Measurements from ENCODE around the gene PRR11. TPM values are rescaled to one million over a fixed set of nuclear protein-coding genes. Genes with fewer than 3 reads are reported as not detected.

The PRR11 gene
- total and polyA plus RNA-seq, 11 donors: 0.15 to 11.4 (median 1.0) TPM

GRCh38 chr17:59115474-59115873 lies 40.1 kb upstream of the PRR11 start:
- DNase-seq (no peak), ATAC-seq (no peak)
- 88 to 92% (median 92%) methylated on average over 9 of the region's 9 CpGs for WGBS, 4 donors
- H3K4me1 ChIP-seq: no peaks in the 10 kb centered on the region
- H3K27me3 ChIP-seq: no peaks in the 10 kb centered on the region
- intact Hi-C loops (cut with DNase I): no loop called here
- peaks cover 0 to 66% (median 52%) of the 10 kb centered on the region in 9 donors for H3K36me3 ChIP-seq
- H3K4me3 ChIP-seq: no peak overlapping the region
- no peak for TF ChIP-seq CTCF (IDR thresholded peaks at IDR 0.05)
- TF ChIP-seq POLR2A (IDR thresholded peaks at IDR 0.05): no peak
- H3K27ac ChIP-seq: no peak overlapping the region
- no peaks in the 10 kb centered on the region for H3K9me3 ChIP-seq

GRCh38 chr17:59121901-59122480 lies 33.6 kb upstream of the PRR11 start:
- peaks cover 0 to 49% (median 40%) of the 10 kb centered on the region in 9 donors for H3K36me3 ChIP-seq
- no peaks in the 10 kb centered on the region for H3K4me1 ChIP-seq
- WGBS, 4 donors: 94 to 100% (median 97%) methylated on average over 9 of the region's 9 CpGs
- no peaks in the 10 kb centered on the region for H3K9me3 ChIP-seq
- intact Hi-C loops (cut with DNase I): no loop called here
- TF ChIP-seq POLR2A (IDR thresholded peaks at IDR 0.05) (no peak), CTCF (IDR thresholded peaks at IDR 0.05) (no peak)
- ATAC-seq (no peak), DNase-seq (no peak)
- H3K4me3 ChIP-seq: no peak overlapping the region
- no peaks in the 10 kb centered on the region for H3K27me3 ChIP-seq
- H3K27ac ChIP-seq: no peak overlapping the region

GRCh38 chr17:59124665-59125064 lies 30.9 kb upstream of the PRR11 start:
- H3K36me3 ChIP-seq: peaks cover 0 to 44% (median 31%) of the 10 kb centered on the region in 9 donors
- no peak for TF ChIP-seq CTCF (IDR thresholded peaks at IDR 0.05)
- TF ChIP-seq POLR2A (IDR thresholded peaks at IDR 0.05): no peak
- no peaks in the 10 kb centered on the region for H3K27me3 ChIP-seq
- intact Hi-C loops (cut with DNase I): no loop called here
- no peaks in the 10 kb centered on the region for H3K4me1 ChIP-seq
- DNase-seq: no peak
- no peak overlapping the region for H3K27ac ChIP-seq
- no peak overlapping the region for H3K4me3 ChIP-seq
- WGBS, 4 donors: 88 to 99% (median 97%) methylated on average over 6 of the region's 6 CpGs
- no peak for ATAC-seq
- no peaks in the 10 kb centered on the region for H3K9me3 ChIP-seq

- Histone ChIP-seq H3K27ac (no peak overlapping the region), H3K4me1 (no peaks in the 10 kb centered on the region), H3K4me3 (no peak overlapping the region), H3K9me3 (no peaks in the 10 kb centered on the region), H3K27me3 (no peaks in the 10 kb centered on the region), H3K36me3 (peaks cover 0 to 43% (median 21%) of the 10 kb centered on the region in 9 donors)
- no peak for DNase-seq
- ATAC-seq: no peak
- WGBS, 4 donors: 62 to 92% (median 72%) methylated on average over 3 of the region's 3 CpGs
- TF ChIP-seq CTCF (IDR thresholded peaks at IDR 0.05): no peak
- intact Hi-C loops (cut with DNase I): no loop called here
Measured at GRCh38 chr17:59126809-59127417, 28.6 kb upstream of the PRR11 start.
